Stimulated activated CD4-positive, alpha-beta T cell treated with anti-CD3 and anti-CD28 coated beads, Interleukin-1b, Interleukin-23, amount 100 ng/mL, for 48 hours (primary cell): Measurements from ENCODE around the gene FPGS.

ENCODE experiments used
- DNase-seq: peaks from one replicate; pipeline ENCODE4 v3.0.0-alpha.2; 2020

Gene FPGS

DNA sequence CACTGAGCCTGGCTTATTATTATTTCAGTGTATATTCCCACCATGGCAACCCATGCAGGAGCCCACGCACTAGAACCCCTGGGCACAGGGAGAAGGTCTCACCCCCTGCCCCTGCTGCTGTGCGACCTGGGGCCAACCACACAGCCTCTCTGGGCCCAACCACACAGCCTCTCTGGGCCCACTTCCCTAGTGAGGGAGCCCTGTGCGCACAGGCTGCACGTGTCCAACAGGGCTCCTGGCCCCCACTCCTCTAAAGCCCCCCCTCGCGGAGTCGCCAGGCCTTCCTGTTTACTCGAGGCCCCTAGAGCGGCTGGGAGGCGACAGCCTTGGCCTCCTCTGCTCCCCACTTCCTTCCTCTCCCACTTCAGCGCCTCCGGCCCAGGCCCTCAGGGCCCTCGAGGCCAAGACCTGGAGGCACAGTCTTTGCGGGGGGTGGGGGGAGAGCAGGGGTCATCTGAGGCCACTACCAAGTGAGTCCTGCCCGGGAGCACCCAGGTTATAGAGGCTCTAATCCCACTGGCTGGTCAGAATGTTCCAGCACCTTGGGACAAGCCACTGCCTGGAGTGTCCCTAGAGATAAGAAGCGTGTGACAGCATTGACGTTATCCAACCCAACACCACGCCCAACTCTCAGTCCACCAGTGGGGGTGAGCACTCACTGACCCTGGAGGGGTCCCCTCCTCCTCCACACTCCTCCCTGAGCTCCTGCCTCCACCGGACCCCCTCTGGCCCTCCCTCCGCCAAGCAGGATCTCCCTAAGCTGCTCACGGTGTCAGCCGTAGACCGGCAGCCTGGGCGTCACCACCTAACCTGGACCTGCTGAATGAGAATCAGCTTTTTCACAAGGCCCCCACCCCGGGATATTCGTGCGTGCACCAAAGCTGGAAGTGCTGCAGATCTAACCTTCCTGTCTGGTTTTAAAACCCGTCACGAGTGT lies 59.7 kb downstream of the FPGS start:
- DNase-seq: no peak

DNA sequence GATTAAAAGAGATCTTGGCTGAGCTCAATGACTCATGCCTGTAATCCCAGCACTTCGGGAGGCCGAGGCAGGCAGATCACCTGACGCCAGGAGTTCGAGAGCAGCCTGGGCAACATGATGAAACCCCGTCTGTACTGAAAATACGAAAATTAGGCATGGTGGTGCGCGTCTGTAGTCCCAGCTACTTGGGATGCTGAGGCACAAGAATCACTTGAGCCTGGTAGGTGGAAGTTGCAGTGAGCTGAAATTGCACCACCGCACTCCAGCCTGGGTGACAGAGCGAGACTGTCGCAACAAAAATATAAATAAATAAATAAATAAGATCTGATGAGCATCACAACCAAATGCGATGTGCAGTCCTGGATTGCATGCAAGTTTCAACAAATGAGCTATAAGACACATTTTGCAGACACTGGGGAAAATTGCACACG lies 60.5 kb downstream of the FPGS start:
- no peak for DNase-seq
